GM15510 (cell line): ENCODE measurements around the gene LSAMP.

Experiments used
- POLR2A ChIP-seq: IDR thresholded peaks from 3 replicates; pipeline ENCODE4 v1.6.1; 2011; ENCODE audit warnings: borderline replicate concordance; ENCODE audit not compliant: insufficient read length; ENCODE audit errors: extremely low read depth

The LSAMP gene

GRCh38 chr3:115982629-115983028 lies 462.7 kb downstream of the LSAMP start:
- no peak for TF ChIP-seq POLR2A

GRCh38 chr3:115982108-115982507 lies 463.2 kb downstream of the LSAMP start:
- no peak for TF ChIP-seq POLR2A

GRCh38 chr3:115980709-115981108 lies 464.6 kb downstream of the LSAMP start:
- TF ChIP-seq POLR2A = no peak

GRCh38 chr3:115977866-115978265 lies 467.4 kb downstream of the LSAMP start:
- no peak for TF ChIP-seq POLR2A

- TF ChIP-seq POLR2A = no peak
Observed at GRCh38 chr3:115975796-115976195, 469.5 kb downstream of the LSAMP start.

- no peak for TF ChIP-seq POLR2A
Observed at GRCh38 chr3:115975353-115975752, 469.9 kb downstream of the LSAMP start.

GRCh38 chr3:115974940-115975339 lies 470.3 kb downstream of the LSAMP start:
- no peak for TF ChIP-seq POLR2A

- no peak for TF ChIP-seq POLR2A
Observed at GRCh38 chr3:115968871-115969270, 476.4 kb downstream of the LSAMP start.

GRCh38 chr3:115961380-115961779 lies 483.9 kb downstream of the LSAMP start:
- TF ChIP-seq POLR2A = no peak

GRCh38 chr3:115960799-115961198 lies 484.5 kb downstream of the LSAMP start:
- TF ChIP-seq POLR2A = no peak

- no peak for TF ChIP-seq POLR2A
Observed at GRCh38 chr3:115958526-115958925, 486.8 kb downstream of the LSAMP start.

- TF ChIP-seq POLR2A = no peak
Observed at GRCh38 chr3:115947325-115947724, 498.0 kb downstream of the LSAMP start.

GRCh38 chr3:115943579-115943978 lies 501.7 kb downstream of the LSAMP start:
- no peak for TF ChIP-seq POLR2A

- no peak for TF ChIP-seq POLR2A
Observed at GRCh38 chr3:115937054-115937453, 508.2 kb downstream of the LSAMP start.

- no peak for TF ChIP-seq POLR2A
Observed at GRCh38 chr3:115932807-115933206, 512.5 kb downstream of the LSAMP start.

- no peak for TF ChIP-seq POLR2A
Observed at GRCh38 chr3:115931581-115931980, 513.7 kb downstream of the LSAMP start.

GRCh38 chr3:115930922-115931321 lies 514.4 kb downstream of the LSAMP start:
- no peak for TF ChIP-seq POLR2A
